Pancreas (tissue), 10 donors: ENCODE results near the gene RAB40C. TPM values are rescaled to one million over a fixed set of nuclear protein-coding genes. Genes with fewer than 3 reads are reported as not detected.

Source experiments
- ATAC-seq, 4 donors: fragments of 200-7000 bp; cut with Tn5 transposase; one replicate each; pipeline versions ENCODE4 v1.8.0 to v1.9.1; 2020; ENCODE audit warnings: mild to moderate bottlenecking in 4 of 4, moderate library complexity in 4 of 4
- DNase-seq, 6 donors: peaks; one replicate each; pipeline ENCODE4 v3.0.0-alpha.2; 2020
- FAIRE-seq: peaks from 2 replicates; lab custom pipeline; 2012; peaks lifted over from hg19 to GRCh38; lab: Jason Lieb, UNC
- H3K27ac ChIP-seq, 4 donors: fragments of 200-600 bp; sonication (generic); 1 replicate in 3 of 4; 2 replicates in 1 of 4; pipeline versions ENCODE4 v1.5.0 to v1.8.0; 2020
- H3K27me3 ChIP-seq, 4 donors: fragments of 200-600 bp; one replicate each; pipeline ENCODE4 v1.8.0; 2021
- H3K36me3 ChIP-seq, 3 donors: fragments of 200-600 bp; sonication (generic) in 1 of 3; one replicate each; pipeline versions ENCODE4 v1.5.0 to v1.8.0; 2020 to 2021
- H3K4me1 ChIP-seq, 3 donors: fragments of 200-600 bp; one replicate each; pipeline ENCODE4 v1.8.0; 2021
- H3K4me3 ChIP-seq, 4 donors: fragments of 200-600 bp; sonication (generic) in 2 of 4; one replicate each; pipeline versions ENCODE4 v1.5.0 to v1.8.0; 2020 to 2021
- H3K9me3 ChIP-seq, 4 donors: fragments of 200-600 bp; one replicate each; pipeline ENCODE4 v1.8.0; 2021
- WGBS, 2 donors: extraction: QIAGEN DNeasy Blood & Tissue Kit; methylation state at CpG; one replicate each; pipeline ENCODE4 v1.1.7; 2013; 5-methylcytosine and 5-hydroxymethylcytosine counted together
- intact Hi-C, 3 donors: fragments of 100-400 bp; cut with DNase I; formaldehyde crosslinking; loops; one replicate each; pipeline versions ENCODE4 v1.11.1 to v1.14.2; 2022
- polyA plus RNA-seq, 2 donors: library from polyadenylated mRNA; stranded (reverse); fragments of 200-250 nt; gene quantifications; one replicate each; pipeline ENCODE4 v1.2.3, GENCODE V29; 2013
- total RNA-seq, 6 donors: library from RNA; stranded (reverse); fragmentation: NEBNext Ultra II Directional in 4 of 6; extraction: Animal tissue kit (Norgen Biotek cat#: 25700) in 4 of 6; gene quantifications; one replicate each; pipeline versions ENCODE4 v1.2.1 to v1.2.4, GENCODE V29; 2021 to 2023
- TF ChIP-seq, protein P1 (sequence below), 4 donors: fragments of 200-600 bp; sonication (generic) in 3 of 4; IDR thresholded peaks; one replicate each; pipeline versions ENCODE4 v1.5.0 to v1.8.0; 2021; ENCODE audit warnings: antibody characterized with exemption in 4 of 4
- donor health status: healthy with polysubstance abuse.
- donor health status: DM: no; HTN: no; CAD: no; lungs with moderate emphysema.
- donor health status: DM: no; HTN: no; CAD: no.
- donor health status: control.
- donor health status: control.
- donor health status: Bipolar disorder and iron deficiency.
- donor health status: DM: yes; HTN: yes; CAD: no.
- donor health status: DM: no; HTN: no; CAD: no.
- donor health status: DM: no; HTN: no; CAD: no.
- donor health status: DM: yes; HTN: yes; CAD: no.

Gene RAB40C
- total and polyA plus RNA-seq, 8 donors, result 19.4 to 71.4 (median 33.8) TPM

DNA sequence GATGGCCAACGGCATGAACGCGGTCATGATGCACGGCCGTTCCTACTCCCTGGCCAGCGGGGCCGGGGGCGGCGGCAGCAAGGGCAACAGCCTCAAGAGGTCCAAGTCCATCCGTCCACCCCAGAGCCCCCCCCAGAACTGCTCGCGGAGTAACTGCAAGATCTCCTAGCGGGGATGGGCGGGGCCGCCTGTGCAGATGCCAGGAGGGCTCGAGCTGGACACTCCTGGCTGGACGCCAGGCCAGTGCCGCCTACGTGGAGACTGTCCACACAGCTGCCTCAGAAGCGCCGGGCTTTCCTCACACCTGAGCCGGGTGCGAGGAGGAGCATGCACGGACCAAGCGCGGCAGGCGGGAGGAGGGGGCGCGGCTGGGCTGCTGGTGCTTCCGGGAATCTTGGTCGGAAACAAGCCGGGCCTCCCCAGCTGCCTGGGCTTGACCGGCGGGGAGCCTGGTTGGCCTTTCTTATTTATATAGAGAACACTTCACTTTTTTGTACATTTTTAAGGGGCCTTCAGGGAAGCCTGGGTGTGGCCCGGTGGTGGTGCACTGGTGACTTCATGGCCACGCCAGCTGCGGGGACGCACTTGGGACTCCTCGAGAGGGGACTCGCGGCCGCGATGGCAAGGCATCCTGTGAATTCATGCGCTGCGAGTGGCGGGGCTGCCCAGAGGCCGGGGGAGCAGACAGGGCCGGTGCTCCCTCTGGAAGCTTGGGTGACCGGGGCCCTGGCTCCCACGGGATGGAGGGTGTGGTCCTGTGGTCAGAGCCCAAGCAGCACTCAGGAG lies 37.8 kb downstream of the RAB40C start:
- no peaks in the 10 kb centered on the region for H3K27me3 ChIP-seq
- H3K36me3 ChIP-seq, result peaks cover 0 to 35% (median 11%) of the 10 kb centered on the region in 3 donors
- peak in 2 of 4 donors; percentile 4 to 8 for ATAC-seq
- DNase-seq, result peak in 5 of 6 donors; percentile 47 to 89 (median 73)
- H3K4me3 ChIP-seq, result no peak overlapping the region
- TF ChIP-seq, protein P1, sequence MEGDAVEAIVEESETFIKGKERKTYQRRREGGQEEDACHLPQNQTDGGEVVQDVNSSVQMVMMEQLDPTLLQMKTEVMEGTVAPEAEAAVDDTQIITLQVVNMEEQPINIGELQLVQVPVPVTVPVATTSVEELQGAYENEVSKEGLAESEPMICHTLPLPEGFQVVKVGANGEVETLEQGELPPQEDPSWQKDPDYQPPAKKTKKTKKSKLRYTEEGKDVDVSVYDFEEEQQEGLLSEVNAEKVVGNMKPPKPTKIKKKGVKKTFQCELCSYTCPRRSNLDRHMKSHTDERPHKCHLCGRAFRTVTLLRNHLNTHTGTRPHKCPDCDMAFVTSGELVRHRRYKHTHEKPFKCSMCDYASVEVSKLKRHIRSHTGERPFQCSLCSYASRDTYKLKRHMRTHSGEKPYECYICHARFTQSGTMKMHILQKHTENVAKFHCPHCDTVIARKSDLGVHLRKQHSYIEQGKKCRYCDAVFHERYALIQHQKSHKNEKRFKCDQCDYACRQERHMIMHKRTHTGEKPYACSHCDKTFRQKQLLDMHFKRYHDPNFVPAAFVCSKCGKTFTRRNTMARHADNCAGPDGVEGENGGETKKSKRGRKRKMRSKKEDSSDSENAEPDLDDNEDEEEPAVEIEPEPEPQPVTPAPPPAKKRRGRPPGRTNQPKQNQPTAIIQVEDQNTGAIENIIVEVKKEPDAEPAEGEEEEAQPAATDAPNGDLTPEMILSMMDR (IDR thresholded peaks at IDR 0.05), result no peak
- no peak overlapping the region for H3K27ac ChIP-seq
- H3K4me1 ChIP-seq, result peaks cover 3 to 6% (median 5%) of the 10 kb centered on the region in 3 donors
- 83 to 85% methylated on average over 45 to 50 of the region's 50 CpGs for WGBS, 2 donors
- H3K9me3 ChIP-seq, result no peaks in the 10 kb centered on the region
- no peak for FAIRE-seq
- intact Hi-C loops, result no loop called here

DNA sequence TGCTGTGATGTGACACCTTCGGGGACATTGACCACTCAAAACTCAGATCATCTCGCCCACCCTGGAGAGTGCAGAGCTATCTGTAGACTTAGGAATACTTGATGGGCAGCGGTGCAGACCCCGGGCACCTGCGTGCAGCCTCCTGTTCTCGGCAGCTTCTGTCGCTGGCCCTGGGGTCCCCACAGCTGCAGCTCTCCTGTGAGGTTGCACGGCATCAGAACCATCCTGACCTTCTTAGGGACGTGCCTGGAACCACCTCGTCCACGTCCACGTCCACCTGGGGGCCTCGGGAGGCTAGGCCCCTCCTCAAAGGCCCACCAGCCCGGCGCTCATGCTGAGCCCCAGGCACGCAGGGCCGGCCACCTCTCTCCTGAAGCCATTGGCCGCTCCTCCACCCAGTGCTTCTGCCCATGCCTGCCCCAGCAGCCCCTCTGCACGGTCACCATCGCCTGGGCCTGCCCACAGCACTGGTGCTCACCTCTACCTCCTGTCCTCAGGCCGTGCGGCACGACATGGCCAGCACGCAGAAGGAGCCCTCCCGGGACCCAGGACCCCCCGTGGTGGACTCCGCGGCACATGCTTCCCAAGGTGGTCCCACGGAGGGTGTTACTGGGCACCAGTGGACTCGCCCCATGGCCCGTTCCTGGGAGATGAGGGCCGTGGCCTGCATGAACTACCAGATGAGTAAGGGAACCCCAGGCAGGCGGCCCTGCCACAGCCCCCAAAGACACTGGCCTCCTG lies 38.6 kb downstream of the RAB40C start:
- FAIRE-seq (no peak), DNase-seq (peak in 1 of 6 donors; percentile 77), ATAC-seq (no peak)
- intact Hi-C loops, result no loop called here
- Histone ChIP-seq H3K36me3 (peaks cover 0 to 40% (median 11%) of the 10 kb centered on the region in 3 donors), H3K27ac (no peak overlapping the region), H3K27me3 (no peaks in the 10 kb centered on the region), H3K4me1 (peaks cover 3 to 6% (median 5%) of the 10 kb centered on the region in 3 donors), H3K4me3 (no peak overlapping the region), H3K9me3 (no peaks in the 10 kb centered on the region)
- TF ChIP-seq, protein P1 (IDR thresholded peaks at IDR 0.05), result no peak
- WGBS, 2 donors, result 93 to 94% methylated on average over 33 of the region's 33 CpGs

DNA sequence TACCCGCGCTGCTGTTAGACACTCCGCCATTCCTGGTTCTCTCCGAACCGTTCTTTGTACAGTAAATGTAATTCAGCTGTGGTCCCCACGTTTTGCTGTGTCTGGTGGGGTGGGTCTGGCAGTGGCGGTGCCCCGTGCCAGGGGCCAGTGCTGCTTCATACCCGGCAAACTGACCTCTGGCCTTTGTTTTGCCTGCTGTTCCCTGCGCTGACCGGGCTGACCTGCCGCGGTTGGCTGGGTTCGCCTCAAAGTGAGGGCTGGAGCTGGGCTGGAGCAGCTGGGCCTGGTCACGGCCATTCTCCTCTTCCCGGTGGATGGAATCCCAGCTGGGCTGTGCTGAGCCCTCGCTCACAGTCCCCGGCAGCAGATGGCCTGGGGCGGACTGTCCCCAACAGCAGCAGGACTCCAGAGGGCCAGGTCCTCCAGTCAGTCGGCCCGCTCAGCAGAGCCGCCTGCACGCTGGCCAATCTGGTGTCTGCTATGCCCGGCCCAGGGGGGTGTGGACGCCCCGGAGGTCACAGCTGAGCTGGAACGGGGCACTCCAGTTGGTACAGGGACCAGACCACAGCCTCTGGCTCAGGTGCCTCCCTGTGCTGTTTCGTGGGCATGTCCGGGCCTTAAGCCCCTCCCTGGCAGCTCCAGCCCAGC lies 39.4 kb downstream of the RAB40C start:
- no peaks in the 10 kb centered on the region for H3K9me3 ChIP-seq
- peaks cover 0 to 43% (median 11%) of the 10 kb centered on the region in 3 donors for H3K36me3 ChIP-seq
- peaks cover 3 to 6% (median 5%) of the 10 kb centered on the region in 3 donors for H3K4me1 ChIP-seq
- H3K27me3 ChIP-seq, result no peaks in the 10 kb centered on the region
- H3K4me3 ChIP-seq, result no peak overlapping the region
- no peak for FAIRE-seq
- TF ChIP-seq, protein P1 (IDR thresholded peaks at IDR 0.05), result no peak
- H3K27ac ChIP-seq, result no peak overlapping the region
- peak in 2 of 4 donors; percentile 2 to 3 for ATAC-seq
- peak in 2 of 6 donors; percentile 21 to 83 for DNase-seq
- WGBS, 2 donors, result 82 to 87% methylated on average over 27 to 29 of the region's 29 CpGs
- intact Hi-C loops, result no loop called here

DNA sequence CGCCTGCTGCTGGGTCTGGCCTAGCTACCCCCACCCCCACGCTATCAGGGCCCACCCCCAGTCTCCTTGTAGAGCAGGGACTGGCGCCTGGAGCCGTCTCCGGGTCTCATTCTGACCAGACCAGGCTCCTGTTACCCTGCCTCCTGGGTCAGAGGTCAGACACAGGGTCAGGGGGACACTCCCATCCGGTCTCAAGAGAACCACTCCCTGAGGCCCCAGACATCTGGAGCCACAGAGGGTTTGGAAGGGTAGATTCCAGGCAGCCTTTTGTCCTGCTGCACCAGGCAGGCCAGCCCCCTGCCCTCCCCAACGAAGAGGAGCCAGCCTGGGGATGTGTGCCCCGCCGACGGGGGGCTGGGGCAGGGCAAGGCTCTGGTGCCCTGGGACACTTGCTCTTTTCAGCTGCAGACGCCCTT lies 40.0 kb downstream of the RAB40C start:
- 72 to 78% methylated on average over 11 of the region's 11 CpGs for WGBS, 2 donors
- FAIRE-seq (no peak), ATAC-seq (no peak), DNase-seq (peak in 1 of 6 donors; percentile 29)
- Histone ChIP-seq H3K4me3 (no peak overlapping the region), H3K4me1 (peaks cover 3 to 6% (median 5%) of the 10 kb centered on the region in 3 donors), H3K36me3 (peaks cover 0 to 43% (median 11%) of the 10 kb centered on the region in 3 donors), H3K27ac (no peak overlapping the region), H3K9me3 (no peaks in the 10 kb centered on the region), H3K27me3 (no peaks in the 10 kb centered on the region)
- intact Hi-C loops, result no loop called here
- TF ChIP-seq, protein P1 (IDR thresholded peaks at IDR 0.05), result no peak
